T-helper 2 cell treated with Interferon-gamma antibody and Interleukin-4, amounts not matched to agents 100 ng/mL and 5 ng/mL, for 36 hours (primary cell): ENCODE data around the gene DAP. TPM values are rescaled to one million over a fixed set of nuclear protein-coding genes. Genes with fewer than 3 reads are reported as not detected.
"Not testable (repeated sequence)": the region's sequence is repeated elsewhere in the genome, so short reads cannot be mapped to it uniquely, and the experiment has no call there.

Experiments used
- intact Hi-C: fragments of 100-400 bp; cut with micrococcal nuclease; formaldehyde crosslinking; loops from one replicate; pipeline ENCODE4 v1.15.1; 2023
- total RNA-seq: library from RNA; stranded (reverse); gene quantifications from 2 replicates; pipeline ENCODE4 v1.2.3, GENCODE V29; 2022

Gene DAP
- total RNA-seq, 1 donor from 2014 or later = 65.8 TPM

GRCh38 chr5:10735569-10736276 is 25.3 kb downstream of the DAP start:
- intact Hi-C loops = no loop called here

- intact Hi-C loops = no loop called here
Observed at GRCh38 chr5:10734832-10735523, 26.1 kb downstream of the DAP start.

DNA sequence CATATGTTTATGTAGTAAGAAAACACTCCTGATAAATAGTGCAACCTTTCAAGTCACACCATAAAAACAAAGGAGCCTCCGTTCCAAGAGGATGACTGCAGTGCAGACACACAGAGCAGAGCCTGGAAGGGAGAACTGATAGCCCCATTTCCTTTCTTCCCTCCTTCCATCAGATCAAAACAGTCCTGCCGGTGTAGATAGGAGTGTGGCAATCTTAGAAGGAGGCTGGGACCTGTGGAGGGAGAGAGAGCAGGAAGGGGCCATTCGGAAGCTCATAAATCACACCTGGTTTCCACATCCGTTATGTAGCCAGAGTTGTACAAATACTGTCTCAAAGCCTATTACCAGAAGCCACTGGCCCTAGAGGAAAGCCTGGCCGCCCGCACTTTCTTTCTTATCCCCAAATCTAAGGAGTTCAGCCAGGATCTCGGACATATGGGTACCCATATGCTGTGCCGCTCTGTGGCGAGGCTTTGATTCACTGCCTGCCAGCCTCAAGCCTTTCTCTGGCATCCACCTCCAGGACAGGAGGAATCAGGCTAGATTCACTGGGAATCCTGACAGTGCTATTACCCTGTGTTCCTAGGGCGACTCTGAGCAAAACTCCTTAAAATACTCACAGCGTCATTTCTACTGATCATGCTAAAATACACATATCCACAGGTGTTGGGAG is 26.9 kb downstream of the DAP start:
- intact Hi-C loops = no loop called here

DNA sequence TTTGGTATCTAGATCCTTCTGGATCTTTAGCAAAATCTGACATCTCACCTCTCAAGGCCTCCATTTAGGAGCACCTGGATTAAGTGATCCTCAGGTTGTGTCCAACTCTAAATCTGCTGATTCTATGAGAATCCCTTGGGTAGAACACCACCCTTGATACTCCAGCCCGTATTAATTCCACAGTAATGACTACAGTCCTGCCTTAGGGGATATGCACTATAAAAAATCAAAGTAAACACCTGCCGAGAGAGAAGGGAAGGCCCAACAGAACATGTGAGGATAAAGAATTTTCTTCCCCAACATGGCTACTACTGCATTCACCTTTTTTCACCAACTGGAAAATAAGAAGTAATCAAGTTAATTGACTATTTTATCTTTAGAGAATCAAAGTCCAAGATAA is 27.6 kb downstream of the DAP start:
- intact Hi-C loops = no loop called here

DNA sequence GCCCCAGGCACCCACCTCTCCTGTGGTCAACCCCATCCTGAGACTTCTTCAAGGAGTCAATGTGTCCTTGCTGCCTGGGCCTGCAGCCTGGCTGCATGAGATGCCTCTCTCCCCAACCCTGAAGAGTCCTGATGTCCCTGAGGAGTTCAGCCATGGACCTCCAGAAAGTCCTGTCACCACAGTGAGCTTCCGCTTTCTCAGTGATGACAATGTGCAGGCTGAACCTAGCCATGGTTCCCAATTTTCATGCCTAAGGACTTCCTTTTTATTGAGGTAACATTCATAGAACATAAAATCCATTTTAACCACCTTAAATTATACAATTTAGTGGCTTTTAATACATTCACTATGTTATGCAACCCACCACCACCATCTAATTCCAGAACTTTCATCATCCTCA is 29.1 kb downstream of the DAP start:
- intact Hi-C loops = no loop called here

DNA sequence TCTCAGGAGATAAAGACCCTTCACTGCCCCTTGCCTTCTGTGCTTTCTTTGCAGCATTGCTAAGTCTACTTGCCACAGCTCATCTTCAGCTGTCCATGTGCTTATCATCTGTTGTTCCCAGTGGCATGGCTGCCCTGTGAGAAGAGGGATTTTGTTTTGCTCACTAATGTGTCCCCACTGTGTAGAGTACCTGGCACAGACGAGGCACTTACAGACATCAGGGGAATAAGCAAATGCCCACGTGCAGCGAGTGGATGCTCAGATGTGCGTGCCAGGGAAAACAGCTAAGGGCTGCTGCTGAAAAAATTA is 31.0 kb downstream of the DAP start:
- intact Hi-C loops = no loop called here

- intact Hi-C loops = no loop called here
Observed at GRCh38 chr5:10729320-10730042, 31.6 kb downstream of the DAP start.

DNA sequence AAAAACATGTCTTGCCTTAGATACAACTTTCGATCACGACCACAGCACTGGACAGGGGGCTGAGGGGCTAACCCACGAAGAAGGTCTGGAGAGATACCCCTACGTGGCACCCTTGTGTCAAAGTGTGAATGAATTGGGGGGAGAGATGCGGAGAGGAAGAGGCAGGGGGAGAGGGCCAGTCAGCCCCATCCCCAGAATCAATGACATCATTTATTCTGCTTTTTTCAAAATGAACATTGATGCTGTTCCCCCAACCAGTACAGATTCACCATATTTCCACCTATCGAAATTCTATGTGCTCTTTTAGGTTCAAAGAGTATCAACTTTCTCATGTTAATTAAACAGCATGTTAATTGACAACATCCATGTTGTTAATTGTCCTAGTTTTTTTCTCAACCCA is 32.4 kb downstream of the DAP start:
- intact Hi-C loops = no loop called here

DNA sequence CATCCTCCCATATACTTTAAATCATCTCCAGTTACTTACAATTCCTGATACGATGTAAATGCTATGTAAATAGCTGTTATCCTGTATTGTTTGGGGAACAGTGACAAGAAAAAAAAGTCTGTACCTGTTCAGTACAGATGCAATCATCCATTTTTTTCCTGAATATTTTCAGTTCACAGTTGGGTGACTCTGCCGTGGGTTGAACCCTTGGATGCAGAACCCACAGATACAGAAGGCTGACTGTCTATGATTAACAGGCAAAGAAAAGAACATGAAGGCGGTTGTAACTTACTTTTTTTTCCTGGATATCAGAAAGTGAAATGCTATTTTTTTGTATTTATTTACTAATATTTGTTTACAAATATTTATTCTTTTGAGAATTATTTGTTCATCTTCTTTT is 33.2 kb downstream of the DAP start:
- intact Hi-C loops = no loop called here

GRCh38 chr5:10726913-10727517 is 34.0 kb downstream of the DAP start:
- intact Hi-C loops = no loop called here

DNA sequence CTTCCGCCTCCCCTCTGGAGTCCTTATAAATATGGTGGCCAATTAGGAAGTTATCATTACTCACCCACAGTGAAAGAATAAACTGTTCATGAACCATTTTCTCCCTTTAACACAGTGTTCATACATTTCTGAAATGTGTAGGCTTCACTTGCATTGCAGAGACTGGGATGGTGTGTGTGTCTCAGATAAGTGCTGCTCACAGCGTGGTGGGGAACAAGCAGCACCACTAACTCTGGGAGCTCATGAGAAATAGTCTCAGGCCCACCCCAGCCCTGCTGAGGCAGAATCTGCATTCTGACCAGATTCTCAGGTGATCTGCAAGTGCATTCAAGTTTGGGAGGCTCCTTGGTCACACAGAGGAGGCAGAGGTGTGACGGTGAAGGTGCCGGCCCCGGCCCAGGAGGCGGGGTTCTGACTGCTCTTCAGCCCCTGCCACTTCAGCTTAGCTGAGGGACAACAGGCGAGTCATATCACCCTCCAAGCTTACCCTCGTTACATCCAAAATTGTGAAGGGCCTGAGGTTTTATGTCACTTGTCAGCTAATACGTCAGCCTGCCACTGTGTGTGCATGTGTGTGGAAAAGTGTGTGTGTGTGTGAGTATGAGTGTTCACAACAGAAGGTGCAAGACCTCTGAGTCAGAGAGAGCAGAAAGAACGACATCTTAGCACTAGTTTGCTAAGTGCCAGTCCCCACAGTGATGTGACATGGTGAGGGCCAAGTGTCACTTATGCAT is 34.7 kb downstream of the DAP start:
- intact Hi-C loops = no loop called here

GRCh38 chr5:10725636-10726035 is 35.4 kb downstream of the DAP start:
- intact Hi-C loops = no loop called here

DNA sequence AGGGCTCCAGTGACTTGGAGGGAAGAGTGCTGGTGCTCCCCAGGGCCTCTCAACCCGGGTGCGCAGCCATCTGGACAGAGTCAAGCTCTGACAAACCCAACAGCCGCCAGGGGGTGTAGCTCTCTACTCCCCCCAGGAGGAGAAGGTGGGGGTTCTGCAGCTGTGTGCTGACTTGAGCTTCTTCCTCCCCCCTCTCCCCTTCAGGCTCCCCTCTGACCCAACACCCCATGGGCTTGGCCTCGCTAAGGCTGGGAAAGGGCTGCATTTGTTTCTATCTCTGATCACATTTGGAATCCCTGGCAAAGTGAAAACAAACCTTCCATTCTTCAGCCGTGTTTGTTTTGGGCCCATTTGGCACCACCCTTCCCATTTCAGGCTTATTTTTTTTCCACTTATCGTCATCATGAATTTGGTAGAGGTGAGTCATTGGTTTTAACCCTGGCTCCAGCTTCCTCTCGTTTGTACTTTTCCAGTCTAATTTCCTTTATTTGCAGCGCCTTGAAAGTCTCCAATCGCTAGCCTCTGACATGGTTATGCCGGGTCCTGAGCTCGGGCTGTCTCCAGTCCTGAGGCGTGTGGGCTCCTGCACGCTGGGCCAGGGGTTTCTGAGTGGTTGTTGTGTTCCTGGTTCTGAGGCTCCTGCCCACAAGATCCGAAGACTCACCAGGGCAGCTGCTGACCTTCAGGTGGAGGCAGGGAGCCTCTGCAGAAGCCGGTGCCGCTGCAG is 36.1 kb downstream of the DAP start:
- intact Hi-C loops = no loop called here

DNA sequence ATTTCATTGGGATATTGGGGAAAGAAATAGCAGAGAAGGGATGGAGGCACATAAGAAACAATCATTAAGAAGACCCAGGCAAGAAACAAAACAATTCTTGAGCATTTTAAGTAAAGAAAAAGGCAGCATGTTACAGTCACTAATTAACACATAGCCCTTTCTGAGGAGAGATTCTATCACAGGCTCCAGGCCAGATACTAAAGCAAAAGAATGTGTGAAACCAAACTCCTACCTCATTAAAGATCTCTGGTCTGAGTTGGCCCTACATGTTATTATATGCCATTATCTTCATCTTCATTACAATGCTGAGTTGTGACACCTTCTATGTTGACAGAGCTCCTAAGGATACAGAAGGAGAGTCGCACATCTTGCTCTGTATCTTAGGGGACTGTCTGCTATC is 37.5 kb downstream of the DAP start:
- intact Hi-C loops = no loop called here

DNA sequence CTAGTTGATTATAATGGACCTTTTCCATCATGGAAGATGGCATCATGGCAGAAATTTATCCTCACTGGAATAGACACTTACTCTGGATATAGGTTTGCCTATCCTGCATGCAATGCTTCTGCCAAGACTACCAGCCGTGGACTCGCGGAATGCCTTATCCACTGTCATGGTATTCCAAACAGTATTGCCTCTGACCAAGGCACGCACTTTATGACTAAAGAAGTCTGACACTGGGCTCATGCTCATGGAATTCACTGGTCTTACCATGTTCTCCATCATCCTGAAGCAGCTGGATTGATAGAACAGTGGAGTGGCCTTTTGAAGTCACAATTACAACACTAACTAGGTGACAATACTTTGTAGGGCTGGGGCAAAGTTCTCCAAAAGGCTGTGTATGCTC is 40.3 kb downstream of the DAP start:
- intact Hi-C loops = not testable (repeated sequence)

DNA sequence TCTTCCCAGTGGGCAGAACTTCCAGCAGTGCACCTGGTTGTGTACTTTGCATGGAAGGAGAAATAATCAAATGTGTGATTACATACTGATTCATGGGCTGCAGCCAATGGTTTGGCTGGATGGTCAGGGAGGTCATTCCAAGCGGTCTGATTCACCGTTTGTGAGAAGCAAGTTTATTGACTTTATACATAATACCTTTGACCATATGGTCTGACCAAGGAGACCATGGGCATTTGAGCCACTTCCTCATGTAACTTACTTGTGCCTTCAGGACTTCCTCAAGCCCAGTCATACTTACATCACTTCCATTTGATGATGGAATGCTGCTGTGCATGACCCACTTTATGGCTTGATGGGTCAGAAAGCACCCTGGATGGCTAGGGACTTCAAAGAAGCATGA is 41.1 kb downstream of the DAP start:
- intact Hi-C loops = no loop called here

GRCh38 chr5:10718617-10719016 is 42.4 kb downstream of the DAP start:
- intact Hi-C loops = not testable (repeated sequence)

- intact Hi-C loops = not testable (repeated sequence)
Observed at GRCh38 chr5:10716825-10717224, 44.2 kb downstream of the DAP start.

DNA sequence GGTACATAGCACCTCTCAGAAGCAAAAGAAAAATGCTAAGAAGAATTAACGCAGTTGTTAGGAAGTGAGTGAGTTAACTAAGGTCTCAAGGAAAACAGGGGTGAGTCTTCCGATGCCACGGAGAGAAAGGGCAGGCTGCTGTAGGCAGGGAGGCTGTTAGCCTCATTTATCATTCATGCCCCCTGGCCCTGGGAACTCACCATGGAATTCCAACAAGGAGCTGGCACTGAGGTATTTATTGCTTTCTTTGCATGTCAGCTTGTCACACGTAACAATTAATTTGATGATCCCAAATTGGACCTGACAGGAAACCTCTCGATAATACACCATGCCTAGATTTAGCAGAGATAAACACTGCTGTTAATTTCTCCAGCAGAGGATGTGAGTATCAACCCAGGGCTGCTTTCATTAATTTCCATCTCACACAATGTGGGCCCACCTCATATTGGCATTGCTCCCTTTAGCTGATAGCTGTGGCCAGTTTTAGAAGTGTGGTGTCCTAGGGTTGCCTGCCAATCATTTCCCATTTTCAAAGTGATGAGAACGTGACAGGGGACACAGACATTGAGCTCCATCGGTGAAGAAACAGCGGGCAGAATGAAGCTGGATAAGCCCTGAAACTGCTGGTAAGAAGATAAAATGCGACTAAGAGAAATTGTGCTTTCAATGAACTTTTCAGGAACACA is 45.3 kb downstream of the DAP start:
- intact Hi-C loops = no loop called here
